AG04449 (cell line): ENCODE results near the gene DPF3.

ENCODE experiments used
- CTCF ChIA-PET: fragments of 350-600 bp; formaldehyde crosslinking; extraction: SDS; loops from one replicate; lab custom pipeline; 2021; ENCODE audit warnings: antibody characterized with exemption; lab: Yijun Ruan, JAX
- POLR2A ChIA-PET: fragments of 400-600, 350-600 bp; formaldehyde crosslinking; extraction: SDS; loops from one replicate; lab custom pipeline; 2020; ENCODE audit warnings: antibody characterized with exemption, inconsistent platforms; lab: Yijun Ruan, JAX
- DNase-seq: peaks from one replicate; pipeline ENCODE4 v3.0.0-alpha.2; 2010; ENCODE audit warnings: low read depth, low spot score
- H3K4me3 ChIP-seq: 2 replicates; pipeline ENCODE4 v1.5.1; 2011; ENCODE audit warnings: low read depth, mild to moderate bottlenecking, control low read depth, low read length
- CTCF ChIP-seq: IDR thresholded peaks from one replicate; pipeline ENCODE4 v1.5.1; 2011; ENCODE audit warnings: mild to moderate bottlenecking, moderate library complexity, low read length, control low read depth, inconsistent platforms; ENCODE audit not compliant: insufficient read depth; ENCODE audit errors: missing control alignments

DPF3 gene

GRCh38 chr14:72924337-72924736, 30.4 kb upstream of the DPF3 start:
- CTCF ChIA-PET = interaction anchor here (0.8 to 4.4 kb wide), 3 partner anchors 16 to 24 kb away, joined by 3 to 38 read pairs (median 4); no protein-coding TSS in a partner anchor
- POLR2A ChIA-PET = no interaction called here
- no peak for DNase-seq

DNA sequence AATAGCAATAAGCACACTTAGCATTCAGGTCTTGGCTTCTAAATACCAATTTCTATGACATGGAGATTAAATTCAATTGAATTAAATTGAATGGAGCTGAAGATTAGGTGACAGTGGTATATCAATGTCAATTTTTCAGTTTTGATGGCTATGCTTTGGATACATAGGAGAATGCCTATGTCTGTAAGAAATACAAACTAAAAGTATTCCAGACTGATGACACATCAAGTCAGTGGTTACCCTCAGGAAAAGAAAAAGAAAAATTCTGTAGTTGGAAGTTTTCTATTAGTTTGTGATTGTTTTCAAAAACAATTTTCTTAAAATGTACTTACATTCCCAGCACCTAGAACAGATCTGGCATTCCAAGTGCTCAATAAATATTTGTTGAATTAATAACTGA, 27.5 kb upstream of the DPF3 start:
- DNase-seq = no peak
- POLR2A ChIA-PET = no interaction called here
- no peak for TF ChIP-seq CTCF
- no peak overlapping the region for H3K4me3 ChIP-seq
- CTCF ChIA-PET = interaction anchor here (0.9 to 4.0 kb wide), 4 partner anchors 17 to 407 kb away, joined by 3 to 16 read pairs (median 7); no protein-coding TSS in a partner anchor

More at GRCh38 chr14:72924337-72924736, 30.4 kb upstream of the DPF3 start:
- TF ChIP-seq CTCF = no peak
- H3K4me3 ChIP-seq = no peak overlapping the region

GRCh38 chr14:72920008-72920407, 26.1 kb upstream of the DPF3 start:
- no peak for DNase-seq
- no peak for TF ChIP-seq CTCF
- CTCF ChIA-PET = interaction anchor here (0.8 to 4.0 kb wide), 3 partner anchors 12 to 406 kb away, joined by 3 to 16 read pairs (median 3); no protein-coding TSS in a partner anchor
- POLR2A ChIA-PET = no interaction called here
- H3K4me3 ChIP-seq = no peak overlapping the region

DNA sequence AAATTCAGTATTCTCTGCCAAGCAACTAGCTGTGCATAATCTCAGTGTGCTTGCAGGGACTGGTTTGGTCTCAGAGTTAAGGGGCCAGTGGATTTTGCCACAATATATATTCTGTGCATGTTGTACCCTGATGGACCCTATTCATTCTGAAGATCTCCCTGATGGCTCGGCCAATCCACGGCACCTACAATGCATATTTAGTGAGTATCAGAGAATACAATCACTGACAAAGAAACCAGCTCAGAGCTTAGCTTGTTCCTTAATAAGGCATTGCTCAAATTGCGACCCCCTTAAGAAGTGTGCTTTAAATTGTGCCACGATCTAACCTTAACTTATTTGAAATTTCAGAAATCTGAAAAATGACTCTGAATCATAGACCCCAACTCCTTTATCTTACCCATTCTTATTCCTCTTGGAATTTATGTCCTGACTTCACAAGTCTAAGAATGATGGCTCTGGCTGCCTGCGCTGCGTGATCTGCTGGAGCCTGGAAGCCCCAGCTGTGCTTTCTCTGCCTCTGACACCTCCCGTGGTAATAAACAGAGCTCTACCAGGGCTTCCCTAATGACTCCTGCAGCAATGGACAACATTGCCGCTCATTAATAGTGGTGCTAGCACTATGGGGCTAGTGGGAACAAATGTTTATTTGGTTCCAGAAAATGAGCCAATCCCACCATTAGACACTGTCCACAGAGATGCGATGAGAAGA, 23.3 kb upstream of the DPF3 start:
- TF ChIP-seq CTCF = no peak
- DNase-seq = no peak
- ChIA-PET CTCF (interaction anchor here (1.2 to 3.8 kb wide), 5 partner anchors 9 to 405 kb away, joined by 3 to 18 read pairs (median 10); no protein-coding TSS in a partner anchor), POLR2A (no interaction called here)
- no peak overlapping the region for H3K4me3 ChIP-seq

DNA sequence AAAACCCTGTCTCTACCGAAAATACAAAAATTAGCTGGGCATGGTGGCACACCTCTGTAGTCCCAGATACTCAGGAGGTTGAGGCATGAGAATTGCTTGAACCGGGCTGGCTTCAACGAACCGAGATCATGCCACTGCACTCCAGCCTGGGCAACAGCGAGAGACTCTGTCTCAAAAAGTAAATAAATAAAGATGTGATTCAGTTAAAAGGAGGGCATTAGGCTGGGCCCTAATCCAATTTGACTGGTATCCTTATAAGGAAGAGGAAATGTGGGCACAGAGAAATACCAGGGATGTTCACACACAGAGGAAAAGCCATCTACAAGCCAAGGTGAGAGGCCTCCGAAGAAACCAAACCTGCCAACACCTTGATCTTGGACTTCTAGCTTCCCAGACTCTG, 22.3 kb upstream of the DPF3 start:
- CTCF ChIA-PET = interaction anchor here (1.1 to 3.8 kb wide), 5 partner anchors 8 to 402 kb away, joined by 5 to 18 read pairs (median 10); no protein-coding TSS in a partner anchor
- POLR2A ChIA-PET = no interaction called here

More for the DNA sequence above, 22.3 kb upstream of the DPF3 start:
- TF ChIP-seq CTCF = no peak
- DNase-seq = no peak
- H3K4me3 ChIP-seq = no peak overlapping the region
